CD14-positive monocyte (primary cell): ENCODE results near the gene KAZN. TPM values are rescaled to one million over a fixed set of nuclear protein-coding genes. Genes with fewer than 3 reads are reported as not detected.

Source experiments
- DNase-seq, 3 donors: peaks; one replicate each; pipeline ENCODE4 v3.0.0-alpha.2; 2011 to 2022
- H2AFZ ChIP-seq: 2 replicates; pipeline ENCODE4 v1.6.0; 2012; ENCODE audit warnings: mild to moderate bottlenecking, low read depth, low read length, inconsistent platforms; ENCODE audit not compliant: insufficient read depth, poor library complexity, severe bottlenecking
- H3K27ac ChIP-seq, 2 donors: 1 replicate in 1 of 2; 2 replicates in 1 of 2; pipeline ENCODE4 v1.5.1; 2012 to 2013; ENCODE audit warnings: low read length in 2 of 2, control low read depth in 1 of 2, inconsistent platforms in 1 of 2, low read depth in 1 of 2, mild to moderate bottlenecking in 1 of 2
- H3K27me3 ChIP-seq, 2 donors: one replicate each; pipeline versions ENCODE4 v1.6.0 to v1.6.1; 2011 to 2013; ENCODE audit warnings: low read length in 2 of 2; ENCODE audit not compliant: control insufficient read depth in 2 of 2, insufficient read depth in 2 of 2
- H3K36me3 ChIP-seq, 2 donors: replicated peaks in 1 of 2; 1 replicate in 1 of 2; 2 replicates in 1 of 2; pipeline versions ENCODE4 v1.5.1 to v1.6.1; 2012 to 2013; ENCODE audit warnings: low read length in 2 of 2, control low read depth in 1 of 2, inconsistent platforms in 1 of 2, mild to moderate bottlenecking in 1 of 2; ENCODE audit not compliant: insufficient read depth in 2 of 2, control insufficient read depth in 1 of 2
- H3K4me1 ChIP-seq, 2 donors: 1 replicate in 1 of 2; 2 replicates in 1 of 2; pipeline versions ENCODE4 v1.5.1 to v1.6.1; 2012 to 2013; ENCODE audit warnings: low read length in 2 of 2, control low read depth in 1 of 2, inconsistent platforms in 1 of 2, mild to moderate bottlenecking in 1 of 2, moderate library complexity in 1 of 2; ENCODE audit not compliant: insufficient read depth in 2 of 2, control insufficient read depth in 1 of 2
- H3K4me2 ChIP-seq: replicated peaks from 2 replicates; pipeline ENCODE3; 2012; ENCODE audit warnings: low read length, moderate library complexity, mild to moderate bottlenecking; ENCODE audit not compliant: poor library complexity, severe bottlenecking; ENCODE audit errors: extremely low read depth
- H3K4me3 ChIP-seq, 3 experiments: fragments of 200-600 bp in 1 of 3; sonication (generic) in 1 of 3; replicated peaks in 1 of 3; 1 replicate in 2 of 3; 2 replicates in 1 of 3; pipeline ENCODE4 v1.5.1; 2011 to 2013; ENCODE audit warnings: low read length in 3 of 3, mild to moderate bottlenecking in 3 of 3, control low read depth in 2 of 3, low read depth in 2 of 3, inconsistent platforms in 1 of 3, moderate library complexity in 1 of 3
- H3K79me2 ChIP-seq: 2 replicates; pipeline ENCODE4 v1.6.0; 2012; ENCODE audit warnings: mild to moderate bottlenecking, control low read depth, inconsistent platforms, low read length, moderate library complexity; ENCODE audit not compliant: insufficient read depth
- H3K9ac ChIP-seq: 2 replicates; pipeline ENCODE4 v1.6.0; 2017; ENCODE audit warnings: low read length, mild to moderate bottlenecking; ENCODE audit not compliant: insufficient read depth, poor library complexity, severe bottlenecking
- H3K9me3 ChIP-seq, 2 donors: replicated peaks in 1 of 2; 1 replicate in 1 of 2; 2 replicates in 1 of 2; pipeline versions ENCODE4 v1.5.1 to v1.6.1; 2012 to 2013; ENCODE audit warnings: low read length in 2 of 2, control low read depth in 1 of 2; ENCODE audit not compliant: control insufficient read depth in 1 of 2, insufficient read depth in 1 of 2
- H4K20me1 ChIP-seq: 2 replicates; pipeline ENCODE4 v1.6.0; 2012; ENCODE audit warnings: mild to moderate bottlenecking, low read length, control low read depth, moderate library complexity; ENCODE audit not compliant: insufficient read depth
- H3K27ac Mint-ChIP-seq, 7 donors: one replicate each; pipeline ENCODE4 v1.8.0; 2020; ENCODE audit warnings: mild to moderate bottlenecking in 7 of 7, mixed read lengths in 7 of 7, moderate library complexity in 6 of 7, inconsistent platforms in 2 of 7
- H3K27me3 Mint-ChIP-seq, 3 donors: one replicate each; pipeline ENCODE4 v1.8.0; 2021 to 2022; ENCODE audit warnings: low read depth in 3 of 3, mild to moderate bottlenecking in 3 of 3, mixed read lengths in 3 of 3, moderate library complexity in 3 of 3, inconsistent platforms in 1 of 3
- H3K36me3 Mint-ChIP-seq, 2 donors: one replicate each; pipeline ENCODE4 v1.8.0; 2020; ENCODE audit warnings: mixed read lengths in 2 of 2, inconsistent platforms in 1 of 2, mild to moderate bottlenecking in 1 of 2
- H3K4me1 Mint-ChIP-seq: one replicate; pipeline ENCODE4 v1.8.0; 2020; ENCODE audit warnings: mild to moderate bottlenecking, mixed read lengths
- H3K4me3 Mint-ChIP-seq, 2 donors: one replicate each; pipeline ENCODE4 v1.8.0; 2020; ENCODE audit warnings: mild to moderate bottlenecking in 2 of 2, mixed read lengths in 2 of 2, moderate library complexity in 1 of 2
- H3K9me3 Mint-ChIP-seq, 7 donors: one replicate each; pipeline ENCODE4 v1.8.0; 2020 to 2022; ENCODE audit warnings: mixed read lengths in 7 of 7, mild to moderate bottlenecking in 6 of 7, moderate library complexity in 6 of 7, inconsistent platforms in 2 of 7
- CTCF ChIP-seq: fragments of 200-600 bp; IDR thresholded peaks from one replicate; pipeline ENCODE4 v1.8.0; 2022; ENCODE audit warnings: antibody characterized with exemption, mild to moderate bottlenecking
- WGBS: methylation state at CpG from one replicate; pipeline ENCODE4 v1.1.5; 2013; ENCODE audit warnings: missing lambda C conversion rate; ENCODE audit not compliant: insufficient coverage; 5-methylcytosine and 5-hydroxymethylcytosine counted together
- intact Hi-C, 2 donors: fragments of 100-400 bp; cut with micrococcal nuclease; formaldehyde crosslinking; loops; one replicate each; pipeline versions ENCODE4 v1.15.0 to v1.15.1; 2023
- polyA plus RNA-seq, 3 donors: library from polyadenylated mRNA; depleted of rRNA in 1 of 3; unstranded in 2 of 3; stranded (reverse) in 1 of 3; fragments of 300-500 nt in 2 of 3; fragments of >200 nt in 1 of 3; fragmentation: Illumina TruSeq in 2 of 3; gene quantifications; 1 replicate in 2 of 3; 2 replicates in 1 of 3; pipeline ENCODE4 v1.2.3, GENCODE V29; 2012 to 2021

KAZN gene
- polyA plus RNA-seq, 3 donors = not detected

- DNase-seq = no peak
- no peak for TF ChIP-seq CTCF
- no peak overlapping the region for H3K27ac ChIP-seq
- H3K9me3 ChIP-seq = peaks cover 3% of the 10 kb centered on the region in 2 donors
- no peaks in the 10 kb centered on the region for H3K36me3 Mint-ChIP-seq
- H3K27me3 ChIP-seq = no peaks in the 10 kb centered on the region
- WGBS = 94% methylated on average over 2 of the region's 3 CpGs
- no peaks in the 10 kb centered on the region for H3K79me2 ChIP-seq
- no peak overlapping the region for H2AFZ ChIP-seq
- no peak overlapping the region for H3K4me3 ChIP-seq
- no peaks in the 10 kb centered on the region for H3K4me1 ChIP-seq
- H3K27ac Mint-ChIP-seq = no peak overlapping the region
- peaks cover 0 to 7% (median 1%) of the 10 kb centered on the region in 3 donors for H3K27me3 Mint-ChIP-seq
- peaks cover 0 to 7% (median 4%) of the 10 kb centered on the region in 7 donors for H3K9me3 Mint-ChIP-seq
- H3K9ac ChIP-seq = no peak overlapping the region
- no peaks in the 10 kb centered on the region for H3K36me3 ChIP-seq
- H3K4me3 Mint-ChIP-seq = no peak overlapping the region
- no peaks in the 10 kb centered on the region for H3K4me1 Mint-ChIP-seq
- no peak overlapping the region for H3K4me2 ChIP-seq
- intact Hi-C loops = no loop called here
- H4K20me1 ChIP-seq = no peaks in the 10 kb centered on the region
These were observed 86.6 kb downstream of the KAZN start for GRCh38 chr1:14685078-14685477.

- no peak overlapping the region for H3K4me3 Mint-ChIP-seq
- H3K27ac Mint-ChIP-seq = no peak overlapping the region
These were observed 88.2 kb downstream of the KAZN start for GRCh38 chr1:14686701-14687100.

More at GRCh38 chr1:14686701-14687100, 88.2 kb downstream of the KAZN start:
- Histone ChIP-seq H3K36me3 (no peaks in the 10 kb centered on the region), H3K9ac (no peak overlapping the region), H3K4me1 (no peaks in the 10 kb centered on the region), H3K27me3 (no peaks in the 10 kb centered on the region), H3K4me3 (no peak overlapping the region), H3K9me3 (peaks cover 3% of the 10 kb centered on the region in 2 donors), H3K79me2 (no peaks in the 10 kb centered on the region), H2AFZ (no peak overlapping the region), H3K4me2 (no peak overlapping the region), H4K20me1 (no peaks in the 10 kb centered on the region), H3K27ac (no peak overlapping the region)
- Mint-ChIP-seq H3K4me1 (no peaks in the 10 kb centered on the region), H3K27me3 (peaks cover 0 to 7% (median 1%) of the 10 kb centered on the region in 3 donors), H3K36me3 (no peaks in the 10 kb centered on the region), H3K9me3 (peaks cover 0 to 7% (median 4%) of the 10 kb centered on the region in 7 donors)
- intact Hi-C loops = no loop called here
- WGBS = 100% methylated on average over 3 of the region's 4 CpGs
- no peak for TF ChIP-seq CTCF
- no peak for DNase-seq
